Measurements from ENCODE around the gene CBX6. TPM values are rescaled to one million over a fixed set of nuclear protein-coding genes. Genes with fewer than 3 reads are reported as not detected.

The CBX6 gene
- total and polyA plus RNA-seq, 9 of the 15 experiments (the other 6 are each of a cell fraction or from before 2014, with no cell fraction given), result 0.75 to 31.6 (median 8.0) TPM

- TF ChIP-seq STAT6 (CRISPR knock-in tag; IDR thresholded peaks at IDR 0.05) (no peak), MAFG (tag; conservative IDR thresholded peaks at IDR 0.05) (no peak), MGA (IDR thresholded peaks at IDR 0.05) (no peak), SP2 (IDR thresholded peaks at IDR 0.05; ENCODE audit: extremely low read depth, low read depth, low read length, poor library complexity, severe bottlenecking) (no peak), THAP12 (CRISPR knock-in tag; IDR thresholded peaks at IDR 0.05) (no peak), ETV6 (IDR thresholded peaks at IDR 0.05; ENCODE audit: borderline replicate concordance in 1 of 2, low read depth in 2 of 2, low read length in 1 of 2) (no peak), ETV6 (CRISPR knock-in tag; IDR thresholded peaks at IDR 0.05; ENCODE audit: borderline replicate concordance) (no peak), ZNF134 (CRISPR knock-in tag; conservative IDR thresholded peaks at IDR 0.05) (no peak), BRCA1 (IDR thresholded peaks at IDR 0.05) (no peak), BRCA1 (CRISPR knock-in tag; IDR thresholded peaks at IDR 0.05) (no peak)
These were observed 28.8 kb downstream of the CBX6 start (continued) for GRCh38 chr22:38843201-38843656.

Measured in K562 (cell line).